Activated CD4-positive, CD25-positive, alpha-beta regulatory T cell treated with anti-CD3 and anti-CD28 coated beads, Interleukin-2, amount 50 U/mL, for 16 hours (primary cell): Measurements from ENCODE around the gene RDH16.
"Not testable (repeated sequence)": the region's sequence is repeated elsewhere in the genome, so short reads cannot be mapped to it uniquely, and the experiment has no call there.

Experiments used
- DNase-seq: peaks from one replicate; pipeline ENCODE4 v3.0.0-alpha.2; 2020; ENCODE audit warnings: low read depth, low spot score

Gene RDH16

DNA sequence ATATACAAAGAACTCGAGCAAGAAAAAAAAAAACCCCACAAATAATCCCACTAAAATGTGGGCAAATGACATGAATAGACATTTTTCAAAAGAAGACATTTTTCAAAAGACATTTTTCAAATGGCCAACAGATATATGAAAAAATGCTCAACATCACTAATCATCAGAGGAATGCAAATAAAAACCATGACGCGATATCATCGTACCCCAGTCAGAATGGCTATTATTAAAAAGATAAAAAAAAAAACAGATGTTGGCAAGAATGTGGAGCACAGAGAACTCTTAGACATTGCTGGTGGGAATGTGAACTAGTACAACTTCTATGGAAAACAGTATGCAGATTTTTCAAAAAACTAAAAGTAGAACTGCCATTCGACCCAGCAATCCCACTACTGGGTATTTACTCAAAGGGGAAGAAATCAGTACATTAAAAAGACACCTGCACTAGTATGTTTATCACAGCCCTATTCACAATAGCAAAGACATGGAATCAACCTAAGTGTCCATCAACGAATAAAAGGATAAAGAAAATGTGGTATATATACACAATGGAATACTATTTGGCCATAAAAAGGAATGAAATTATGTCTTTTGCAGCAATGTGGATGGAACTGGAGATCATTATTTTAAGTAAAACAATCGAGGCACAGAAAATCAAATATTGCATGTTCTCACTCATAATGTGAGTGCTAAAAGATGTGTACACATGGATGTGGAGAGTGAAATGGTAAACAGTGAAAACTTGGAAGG, 32.6 kb upstream of the RDH16 start:
- no peak for DNase-seq

DNA sequence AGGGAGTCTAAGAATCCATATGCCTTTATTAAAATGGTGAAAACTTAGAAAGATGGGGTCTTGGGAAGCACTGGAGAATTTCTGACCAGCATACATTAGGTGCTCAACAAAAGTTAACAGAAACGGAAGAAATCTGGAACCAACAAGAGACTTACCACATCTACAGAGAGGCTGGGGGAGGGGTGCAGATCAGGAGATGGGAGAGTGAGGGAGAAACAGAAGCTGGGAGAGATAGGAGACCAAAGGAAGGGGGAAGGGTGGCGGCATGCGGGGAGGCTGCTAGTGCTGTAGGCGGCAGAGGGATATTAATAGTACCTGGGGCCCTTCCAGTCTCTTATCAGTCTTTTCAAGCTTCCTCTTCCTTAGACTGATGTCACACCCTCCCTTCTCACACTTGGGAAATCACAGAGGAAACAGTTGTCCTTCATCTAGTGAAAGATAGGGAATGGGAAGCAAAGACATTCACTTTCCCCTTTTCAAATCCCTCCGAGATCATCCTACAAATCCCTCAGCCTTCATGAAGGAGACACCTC, 30.9 kb upstream of the RDH16 start:
- DNase-seq, result no peak

DNA sequence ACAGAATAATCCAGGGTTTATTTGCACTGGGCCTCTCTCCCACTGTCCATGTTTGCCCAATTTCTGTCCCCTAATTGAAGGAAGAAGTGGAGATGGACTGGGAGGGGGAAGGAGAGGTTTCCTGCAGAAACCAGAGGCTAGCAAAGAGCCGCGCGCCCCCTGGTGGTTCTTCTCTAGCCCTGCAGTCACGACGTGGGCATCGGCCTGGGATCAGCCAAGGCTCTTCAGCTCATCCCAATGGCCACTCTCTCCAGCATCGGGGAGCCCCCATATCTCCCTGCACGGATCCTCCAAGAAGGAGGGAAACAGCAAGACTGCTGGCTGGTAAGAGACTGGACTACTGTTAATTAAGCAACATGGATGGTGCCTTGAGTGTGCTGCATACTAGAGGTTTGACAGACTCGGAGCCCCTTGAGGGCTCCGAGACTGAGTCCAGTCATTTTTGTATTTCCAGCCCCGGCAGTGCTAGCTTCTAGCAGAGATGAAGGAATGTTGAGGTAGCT, 30.2 kb upstream of the RDH16 start:
- DNase-seq, result peak; percentile 40

DNA sequence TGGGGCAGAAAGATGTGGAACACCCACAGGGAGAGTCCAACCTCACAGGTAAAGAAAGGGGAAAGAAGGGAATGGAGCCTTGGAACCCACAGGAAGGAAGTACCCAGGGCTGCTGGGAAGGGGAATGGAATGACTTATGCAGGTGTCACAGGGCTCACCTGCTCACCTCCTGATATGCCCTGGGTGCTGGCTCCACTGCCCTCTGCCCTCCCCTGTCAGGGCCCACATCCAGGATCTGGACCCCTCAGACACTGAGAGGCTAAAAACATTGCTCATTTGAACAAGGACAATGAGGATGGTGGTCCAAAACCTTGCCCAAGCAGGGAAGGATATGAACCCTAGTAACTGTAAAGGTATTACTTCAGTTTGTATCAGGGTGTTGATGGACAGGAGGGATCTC, 29.6 kb upstream of the RDH16 start:
- DNase-seq, result no peak

DNA sequence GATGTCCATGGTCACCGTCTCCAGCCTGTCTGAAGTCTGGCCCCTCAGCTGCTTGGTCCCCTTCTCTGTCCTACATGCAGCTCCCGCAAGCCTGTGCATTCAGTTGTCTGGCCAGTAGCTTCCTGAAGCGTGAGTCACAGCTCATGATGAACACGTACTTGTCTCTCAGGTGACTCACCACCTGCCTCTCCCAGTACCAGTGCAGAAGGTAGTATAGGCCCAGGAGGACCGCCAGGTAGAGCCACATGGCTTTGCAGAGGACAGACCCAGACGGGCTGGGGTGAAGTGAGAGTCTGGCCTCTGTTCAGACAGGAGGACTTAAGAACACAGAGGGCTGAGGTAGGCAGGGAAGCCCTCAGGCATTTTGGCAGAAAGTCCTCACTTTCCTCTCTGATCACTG, 28.3 kb upstream of the RDH16 start:
- not testable (repeated sequence) for DNase-seq

DNA sequence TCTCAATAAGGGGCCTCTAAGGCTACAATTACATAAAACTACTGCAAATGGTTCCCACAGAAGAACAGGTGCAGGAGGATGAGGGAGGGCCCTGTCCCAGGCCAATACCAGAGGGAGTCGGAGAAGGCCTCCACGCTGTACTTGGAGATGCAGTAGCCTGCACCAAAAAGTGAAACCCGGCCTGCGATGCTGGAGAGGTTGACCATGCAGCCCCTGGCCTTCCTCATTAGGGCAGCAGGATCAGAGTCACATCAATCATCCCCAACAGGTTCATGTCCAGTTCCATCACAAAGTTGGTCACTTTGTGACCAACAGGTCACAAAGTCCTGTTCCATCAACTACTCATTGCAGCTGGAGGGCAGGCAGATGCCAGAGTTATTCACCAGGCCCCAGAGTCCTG, 26.0 kb upstream of the RDH16 start:
- no peak for DNase-seq

DNA sequence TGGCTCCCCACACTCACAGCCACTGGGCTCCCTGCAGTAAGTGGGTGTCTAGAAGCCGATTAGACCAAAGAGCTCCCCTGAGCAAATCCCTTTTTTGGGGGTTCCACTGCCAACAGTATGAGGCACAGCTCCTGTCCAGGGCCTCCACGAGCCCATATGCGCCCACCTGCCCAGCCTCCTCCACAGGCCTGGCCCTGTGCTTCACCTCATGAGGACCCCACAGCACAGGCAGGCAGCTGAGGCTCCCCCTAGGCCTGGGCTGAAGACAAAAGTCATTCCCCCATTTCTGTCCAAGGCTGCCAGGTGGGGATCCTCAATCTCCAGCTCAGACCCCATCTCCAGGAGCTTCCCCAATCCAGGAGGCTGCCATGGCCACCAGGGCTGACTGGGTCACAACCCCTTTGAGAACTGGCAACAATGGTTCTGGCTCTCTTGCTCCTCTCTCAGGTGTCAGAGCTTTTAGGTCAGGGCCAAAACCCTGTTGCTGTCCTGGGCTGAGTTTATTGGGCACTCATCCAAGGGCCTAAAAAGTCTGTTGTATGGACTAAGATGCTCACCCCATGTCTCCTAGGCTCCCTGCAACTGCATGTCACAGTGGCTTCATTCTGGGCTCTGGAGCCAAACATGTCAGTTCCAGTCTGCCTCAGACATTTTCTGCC, 25.3 kb upstream of the RDH16 start:
- DNase-seq, result not testable (repeated sequence)

DNA sequence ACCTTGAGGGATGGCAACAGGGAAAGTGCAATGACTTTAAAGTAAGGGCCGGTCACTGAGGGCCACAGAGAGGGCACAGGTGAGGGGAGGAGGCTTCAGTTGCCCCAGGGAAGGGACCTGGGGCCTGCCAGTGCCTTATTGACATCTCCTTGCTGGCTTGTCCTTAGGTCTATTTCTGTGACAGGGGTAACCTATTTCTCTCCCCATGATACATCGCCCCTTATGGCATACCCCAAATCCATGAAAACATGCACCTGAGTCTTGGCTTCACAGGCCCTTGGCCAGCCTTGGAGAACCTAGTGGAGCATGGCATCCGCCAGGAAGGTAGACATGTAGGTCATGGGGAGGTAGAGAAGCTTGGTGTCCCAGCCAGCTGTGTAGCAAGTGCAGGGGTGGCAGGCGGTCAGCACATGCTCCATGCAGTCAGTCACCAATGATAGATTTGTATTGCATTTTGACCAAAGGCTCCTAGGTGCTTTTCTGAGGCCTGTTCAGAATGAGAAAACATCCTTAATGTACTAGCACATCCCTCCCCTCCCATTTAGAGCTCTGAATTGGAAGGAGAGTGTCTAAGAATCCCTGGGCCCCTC, 23.6 kb upstream of the RDH16 start:
- DNase-seq, result no peak

DNA sequence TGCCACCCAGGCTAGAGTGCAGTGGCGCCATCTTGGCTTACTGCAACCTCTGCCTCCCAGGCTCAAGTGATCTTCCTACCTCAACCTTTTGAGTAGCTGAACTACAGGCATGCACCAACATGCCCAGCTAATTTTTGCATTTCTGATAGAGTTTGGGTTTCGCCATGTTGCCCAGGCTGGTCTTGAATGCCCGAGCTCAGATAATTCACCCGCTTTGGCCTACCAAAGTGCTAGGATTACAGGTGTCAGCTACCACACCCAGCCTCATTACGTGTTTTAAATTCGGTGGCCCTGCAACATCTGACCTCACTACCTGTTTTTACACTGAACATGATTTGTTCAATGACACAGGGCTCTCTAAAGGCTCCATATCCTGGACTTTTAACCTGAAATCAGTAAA, 22.9 kb upstream of the RDH16 start:
- no peak for DNase-seq

DNA sequence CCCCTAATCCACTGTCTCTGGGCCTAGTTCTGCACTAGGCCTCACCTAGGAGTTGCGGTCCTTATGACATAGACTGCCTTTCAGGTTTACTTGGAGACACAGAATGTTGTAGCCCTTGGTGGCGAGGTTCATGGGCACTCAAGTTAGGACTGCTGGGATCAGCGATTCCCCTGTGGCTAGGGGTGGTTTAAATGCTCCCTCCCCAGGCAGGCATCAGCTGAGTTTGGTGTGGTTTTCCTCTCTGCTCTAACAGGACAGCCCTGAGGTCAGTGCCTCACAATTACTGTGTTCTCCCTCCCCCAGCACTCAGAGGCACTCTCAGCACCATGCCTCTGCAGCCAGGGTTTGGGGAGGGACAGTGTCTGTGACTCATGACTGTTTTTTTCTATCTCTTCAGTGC, 22.2 kb upstream of the RDH16 start:
- DNase-seq, result no peak

DNA sequence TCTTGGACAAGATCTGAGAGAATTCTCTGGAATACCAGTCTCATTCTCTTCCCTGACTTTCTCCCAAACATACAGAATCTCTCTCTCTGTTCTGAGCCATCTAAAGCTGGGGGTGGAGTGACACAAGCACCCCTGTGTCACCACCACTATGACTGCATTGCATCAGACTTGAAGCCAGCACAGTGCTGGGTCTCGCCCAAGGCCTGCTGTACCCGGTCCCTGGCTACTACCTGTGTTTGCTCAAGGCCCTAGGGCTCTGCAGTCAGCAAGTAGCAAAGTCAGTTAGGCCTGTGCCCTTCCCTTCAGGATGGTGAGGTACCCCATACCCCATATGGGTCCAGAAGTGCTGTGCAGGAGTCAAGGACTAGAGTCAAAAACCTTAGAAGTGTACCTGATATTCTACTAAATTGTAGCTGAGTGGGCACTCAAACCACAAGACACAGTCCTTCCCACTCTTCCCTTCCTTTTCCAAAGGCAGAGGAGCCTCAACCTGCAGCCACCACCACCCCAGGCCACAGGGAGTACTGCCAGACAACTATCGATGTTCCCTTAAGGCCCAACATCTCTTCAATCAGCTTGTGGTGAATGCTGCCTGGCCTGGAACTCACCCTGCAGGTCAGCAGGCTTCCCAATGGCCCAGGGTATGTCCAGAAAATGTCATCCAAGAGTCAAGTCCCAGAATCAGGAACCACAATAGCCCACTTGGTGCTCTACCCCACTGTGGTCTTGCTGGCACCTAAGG, 21.2 kb upstream of the RDH16 start:
- no peak for DNase-seq

DNA sequence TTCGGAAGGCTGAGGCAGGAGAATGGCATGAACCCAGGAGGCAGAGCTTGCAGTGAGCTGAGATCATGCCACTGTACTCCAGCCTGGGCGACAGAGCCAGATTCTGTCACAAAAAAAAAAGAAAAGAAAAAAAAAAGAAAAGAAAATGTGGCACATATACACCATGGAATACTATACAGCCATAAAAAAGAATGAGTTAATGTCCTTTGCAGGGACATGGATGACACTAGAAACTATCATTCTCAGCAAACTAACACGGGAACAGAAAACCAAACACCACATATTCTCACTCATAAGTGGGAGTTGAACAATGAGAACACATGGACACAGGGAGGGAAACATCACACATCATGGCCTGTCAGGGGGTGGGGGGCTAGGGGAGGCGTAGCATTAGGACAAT, 20.0 kb upstream of the RDH16 start:
- not testable (repeated sequence) for DNase-seq

DNA sequence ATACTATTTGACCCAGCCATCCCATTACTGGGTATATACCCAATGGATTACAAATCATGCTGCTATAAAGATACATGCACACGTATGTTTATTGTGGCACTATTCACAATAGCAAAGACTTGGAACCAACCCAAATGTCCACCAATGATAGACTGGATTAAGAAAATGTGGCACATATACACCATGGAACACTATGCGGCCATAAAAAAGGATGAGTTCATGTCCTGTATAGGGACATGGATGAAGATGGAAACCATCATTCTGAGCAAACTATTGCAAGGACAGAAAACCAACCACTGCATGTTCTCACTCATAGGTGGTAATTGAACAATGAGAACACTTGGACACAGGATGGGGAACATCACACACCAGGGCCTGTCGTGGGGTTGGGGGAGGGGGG, 16.8 kb upstream of the RDH16 start:
- not testable (repeated sequence) for DNase-seq

DNA sequence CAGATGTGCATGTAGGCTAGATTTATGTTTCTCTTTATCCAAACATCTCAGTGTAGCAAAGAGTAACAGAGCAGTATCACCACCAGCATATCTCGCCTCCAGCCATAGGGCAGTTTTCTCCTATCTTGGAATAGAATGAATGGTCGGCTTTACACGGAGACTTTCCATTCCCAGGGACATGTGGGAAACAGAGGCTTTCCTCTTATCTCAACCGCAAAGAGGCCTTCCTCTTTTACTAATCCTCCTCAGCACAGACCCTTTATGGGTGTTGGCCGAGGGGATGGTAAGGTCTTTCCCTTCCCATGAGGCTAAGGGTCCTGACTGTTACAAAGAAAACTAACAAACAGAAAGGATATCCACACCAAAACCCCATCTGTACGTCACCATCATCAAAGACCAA, 11.5 kb upstream of the RDH16 start:
- DNase-seq, result not testable (repeated sequence)

DNA sequence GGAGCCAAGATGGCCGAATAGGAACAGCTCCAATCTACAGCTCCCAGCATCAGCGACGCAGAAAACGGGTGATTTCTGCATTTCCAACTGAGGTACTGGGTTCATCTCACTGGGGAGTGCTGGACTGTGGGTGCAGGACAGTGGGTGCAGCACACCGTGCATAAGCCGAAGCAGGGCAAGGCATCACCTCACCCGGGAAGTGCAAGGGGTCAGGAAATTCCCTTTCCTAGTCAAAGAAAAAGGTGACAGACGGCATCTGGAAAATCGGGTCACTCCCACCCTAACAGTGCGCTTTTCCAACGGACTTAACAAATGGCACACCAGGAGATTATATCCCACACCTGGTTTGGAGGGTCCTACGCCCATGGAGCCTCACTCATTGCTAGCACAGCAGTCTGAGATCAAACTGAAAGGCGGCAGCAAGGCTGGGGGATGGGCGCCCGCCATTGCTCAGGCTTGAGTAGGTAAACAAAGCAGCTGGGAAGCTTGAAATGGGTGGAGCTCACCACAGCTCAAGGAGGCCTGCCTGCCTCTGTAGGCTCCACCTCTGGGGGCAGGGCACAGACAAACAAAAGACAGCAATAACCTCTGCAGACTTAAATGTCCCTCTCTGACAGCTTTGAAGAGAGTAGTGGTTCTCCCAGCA, 8.7 kb upstream of the RDH16 start:
- DNase-seq, result not testable (repeated sequence)

DNA sequence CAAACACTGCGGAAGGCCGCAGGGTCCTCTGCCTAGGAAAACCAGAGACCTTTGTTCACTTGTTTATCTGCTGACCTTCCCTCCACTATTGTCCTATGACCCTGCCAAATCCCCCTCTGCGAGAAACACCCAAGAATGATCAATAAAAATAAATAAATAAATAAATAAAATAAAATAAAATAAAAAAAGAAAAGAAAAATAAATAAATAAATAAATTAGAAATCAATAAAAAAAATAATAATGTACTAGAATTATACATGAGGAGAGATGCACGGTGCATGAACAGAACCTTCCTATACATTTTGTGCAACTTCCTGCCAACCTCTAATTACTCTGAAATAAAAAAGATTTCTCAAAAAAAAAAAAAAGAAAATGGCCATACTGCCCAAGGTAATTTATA, 7.7 kb upstream of the RDH16 start:
- DNase-seq, result not testable (repeated sequence)

DNA sequence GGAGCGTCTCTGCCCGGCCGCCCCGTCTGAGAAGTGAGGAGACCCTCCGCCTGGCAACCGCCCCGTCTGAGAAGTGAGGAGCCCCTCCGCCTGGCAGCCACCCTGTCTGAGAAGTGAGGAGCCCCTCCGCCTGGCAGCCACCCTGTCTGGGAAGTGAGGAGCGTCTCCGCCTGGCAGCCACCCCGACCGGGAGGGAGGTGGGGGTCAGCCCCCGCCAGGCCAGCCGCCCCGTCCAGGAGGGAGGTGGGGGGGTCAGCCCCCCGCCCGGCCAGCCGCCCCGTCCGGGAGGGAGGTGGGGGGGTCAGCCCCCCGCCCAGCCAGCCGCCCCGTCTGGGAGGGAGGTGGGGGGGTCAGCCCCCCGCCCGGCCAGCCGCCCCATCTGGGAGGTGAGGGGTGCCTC, 6.1 kb upstream of the RDH16 start:
- DNase-seq, result not testable (repeated sequence)

DNA sequence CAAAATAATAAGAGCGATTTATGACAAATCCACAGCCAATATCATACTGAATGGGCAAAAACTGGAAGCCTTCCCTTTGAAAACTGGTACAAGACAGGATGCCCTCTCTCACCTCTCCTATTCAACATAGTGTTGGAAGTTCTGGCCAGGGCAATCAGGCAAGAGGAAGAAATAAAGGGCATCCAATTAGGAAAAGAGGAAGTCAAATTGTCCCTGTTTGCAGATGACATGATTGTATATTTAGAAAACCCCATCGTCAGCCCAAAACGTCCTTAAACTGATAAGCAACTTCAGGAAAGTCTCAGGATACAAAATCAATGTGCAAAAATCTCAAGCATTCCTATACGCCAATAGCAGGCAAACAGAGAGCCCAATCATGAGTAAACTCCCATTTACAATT, 4.8 kb upstream of the RDH16 start:
- DNase-seq, result not testable (repeated sequence)

DNA sequence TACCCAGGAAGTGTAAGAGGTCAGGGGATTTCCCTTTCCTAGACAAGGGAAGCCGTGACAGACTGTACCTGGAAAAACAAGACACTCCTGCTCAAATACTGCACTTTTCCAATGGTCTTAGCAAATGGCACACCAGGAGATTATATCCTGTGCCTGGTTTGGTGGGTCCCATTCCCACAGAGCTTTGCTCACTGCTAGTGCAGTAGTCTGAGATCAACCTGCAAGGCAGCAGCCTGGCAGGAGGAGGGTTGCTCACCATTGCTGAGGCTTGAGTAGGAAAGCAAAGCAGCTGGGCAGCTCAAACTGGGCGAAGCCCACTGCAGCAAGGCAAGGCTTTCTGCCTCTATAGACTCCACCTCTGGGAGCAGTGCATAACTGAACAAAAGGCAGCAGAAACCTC, 1.0 kb upstream of the RDH16 start:
- no peak for DNase-seq

DNA sequence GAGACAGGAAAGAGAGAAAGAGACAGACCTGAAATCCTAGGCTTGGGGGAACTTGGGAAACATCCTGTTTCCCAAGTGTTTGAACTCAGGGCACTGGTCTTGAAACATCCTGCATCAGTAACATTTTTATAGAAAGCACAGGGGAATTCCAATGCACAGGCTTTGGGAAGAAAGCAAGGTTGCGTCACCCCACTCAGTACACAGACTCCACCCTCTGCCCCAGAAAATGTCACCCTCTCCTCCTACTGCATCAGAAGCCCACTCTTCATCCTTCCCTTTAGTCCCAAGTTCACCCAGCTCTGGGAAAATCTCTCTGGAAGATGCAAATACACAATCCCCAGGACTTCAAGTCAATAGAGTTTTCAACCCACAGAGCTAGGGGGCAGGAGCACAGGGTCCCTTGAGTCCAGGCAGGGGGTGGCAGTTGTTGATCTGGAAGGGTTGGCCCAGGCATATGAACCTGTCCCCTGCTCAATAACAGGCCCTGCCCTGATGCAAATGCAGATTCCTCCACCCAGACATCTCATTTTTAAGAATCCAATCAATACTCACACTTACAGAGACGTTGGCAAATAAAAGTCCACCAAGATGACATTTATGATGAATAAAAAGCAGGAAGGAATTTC, 1.7 kb downstream of the RDH16 start:
- no peak for DNase-seq

DNA sequence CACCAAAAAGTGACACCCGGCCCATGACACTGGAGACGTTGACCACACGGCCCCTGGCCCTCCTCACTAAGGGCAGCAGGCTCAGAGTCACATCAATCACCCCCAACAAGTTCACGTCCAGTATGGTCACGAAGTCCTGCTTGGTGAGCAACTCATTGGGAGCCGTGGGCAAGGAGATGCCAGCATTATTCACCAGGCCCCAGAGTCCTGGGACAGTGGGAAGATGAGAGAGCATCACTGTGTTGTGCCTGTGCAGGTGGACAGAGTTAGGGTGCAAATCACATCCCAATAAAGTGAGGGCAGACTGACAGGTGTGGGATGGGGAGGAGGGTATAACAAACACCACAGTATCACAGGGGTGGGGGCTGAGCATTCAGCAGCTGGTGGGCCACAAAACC, 2.5 kb downstream of the RDH16 start:
- no peak for DNase-seq
